ENCODE results near the gene SSC4D.
"Not testable (repeated sequence)": the region's sequence is repeated elsewhere in the genome, so short reads cannot be mapped to it uniquely, and the experiment has no call there.

SSC4D gene

DNA sequence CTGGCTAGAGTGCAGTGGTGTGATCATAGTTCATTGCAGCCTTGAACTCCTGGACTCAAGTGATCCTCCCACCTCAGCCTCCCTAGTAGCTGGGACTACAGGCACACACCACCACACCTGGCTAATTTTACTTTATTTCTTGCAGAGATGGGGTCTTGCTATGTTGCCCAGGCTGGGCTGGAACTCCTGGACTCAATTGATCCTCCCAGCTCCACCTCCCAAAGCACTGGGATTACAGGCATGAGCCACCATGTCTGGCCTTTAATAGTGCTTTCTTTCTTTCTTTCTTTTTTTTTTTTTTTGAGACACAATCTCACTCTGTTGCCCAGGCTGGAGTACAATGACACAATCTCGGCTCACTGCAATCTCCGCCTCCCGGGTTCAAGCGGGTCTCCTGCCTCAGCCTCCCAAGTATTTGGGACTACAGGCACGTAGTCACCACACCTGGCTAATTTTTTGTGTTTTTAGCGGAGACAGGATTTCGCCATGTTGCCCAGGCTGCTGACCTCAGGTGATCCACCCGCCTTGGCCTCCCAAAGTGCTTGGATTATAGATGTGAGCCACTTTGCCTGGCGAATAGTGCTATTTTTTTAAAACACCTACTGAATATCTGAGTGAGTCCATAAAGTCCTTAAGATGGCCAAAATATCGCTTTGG, 8.3 kb upstream of the SSC4D start:
- not testable (repeated sequence) for DNase-seq

- DNase-seq: no peak
Observed at GRCh38 chr7:76412249-76412648, 2.8 kb upstream of the SSC4D start.

DNA sequence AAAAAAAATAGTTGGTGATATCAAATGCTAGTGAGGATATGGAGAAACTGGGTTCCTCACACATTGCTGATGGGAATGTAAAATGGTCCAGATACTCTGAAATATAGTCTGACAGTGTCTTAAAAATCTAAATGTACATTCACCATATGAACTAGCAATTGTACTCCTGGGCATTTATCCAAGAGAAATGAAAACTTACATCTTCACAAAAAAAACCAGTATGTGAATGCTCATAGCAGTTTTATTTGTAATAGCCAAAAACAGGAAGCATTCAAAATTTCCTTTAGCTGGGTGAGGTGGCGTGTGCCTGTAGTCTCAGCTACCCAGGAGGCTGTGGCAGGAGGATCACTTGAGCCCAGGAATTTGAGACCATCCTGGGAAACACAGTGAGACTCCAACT, 2.1 kb upstream of the SSC4D start:
- no peak for DNase-seq

DNA sequence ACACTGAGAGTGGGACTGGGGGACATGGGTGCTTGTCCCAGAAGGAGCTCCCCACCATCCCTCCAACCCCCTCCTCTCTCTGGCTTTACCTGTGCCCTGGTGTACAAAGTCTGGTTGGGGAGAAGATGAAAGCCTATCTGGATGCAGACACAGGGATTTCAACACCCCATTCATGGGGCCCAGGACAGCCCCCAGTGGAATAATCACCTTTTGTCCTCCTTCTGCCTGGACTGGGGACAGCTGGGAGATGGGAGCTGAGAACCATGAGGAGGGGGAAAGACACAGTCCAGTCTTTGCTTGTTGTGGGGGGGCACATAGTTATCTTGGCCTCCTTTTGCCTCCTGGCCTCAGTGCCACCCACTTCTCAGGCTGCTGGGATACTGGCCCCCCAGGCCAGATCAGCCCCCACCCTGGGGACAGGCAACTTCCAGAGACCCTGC, 1.4 kb downstream of the SSC4D start:
- DNase-seq: no peak

- DNase-seq: no peak
Observed at GRCh38 chr7:76407718-76408117, 1.8 kb downstream of the SSC4D start.

GRCh38 chr7:76405738-76406137, 3.8 kb downstream of the SSC4D start:
- DNase-seq: no peak

DNA sequence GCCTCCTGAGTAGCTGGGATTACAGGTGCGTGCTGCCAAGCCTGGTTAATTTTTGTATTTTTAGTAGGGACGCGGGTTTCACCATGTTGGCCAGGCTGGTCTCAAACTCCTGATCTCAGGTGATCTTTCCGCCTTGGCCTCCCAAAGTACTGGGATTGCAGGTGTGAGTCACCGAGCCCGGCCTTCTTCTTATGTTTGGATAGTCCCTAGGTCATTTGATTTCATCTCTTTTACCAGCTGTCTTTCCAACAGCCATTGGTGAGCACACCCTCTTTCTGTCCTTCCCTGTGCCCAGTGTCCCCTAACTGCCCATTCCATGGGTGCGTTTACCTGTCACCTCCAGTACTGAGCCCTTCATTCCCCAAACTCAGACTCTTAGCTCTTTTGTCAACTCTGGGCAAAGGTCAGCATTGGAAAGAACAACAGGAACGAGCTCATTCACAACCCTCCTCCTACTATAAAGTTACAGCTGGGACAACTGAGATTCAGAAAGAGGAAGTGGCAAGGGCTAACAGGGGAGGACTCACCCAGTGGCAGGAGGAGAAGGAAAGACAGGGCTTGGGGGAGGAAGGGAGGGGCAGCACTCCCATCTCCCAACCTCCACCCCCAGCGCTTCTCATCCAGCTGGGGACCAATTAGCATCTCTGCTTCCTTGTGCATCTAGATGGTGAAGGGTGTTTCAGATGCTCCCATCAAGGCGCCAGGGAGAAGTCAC, 5.6 kb downstream of the SSC4D start:
- peak; percentile 81 for DNase-seq

GRCh38 chr7:76403097-76403496, 6.4 kb downstream of the SSC4D start:
- DNase-seq: not testable (repeated sequence)

- DNase-seq: no peak
Observed at GRCh38 chr7:76400248-76400647, 9.2 kb downstream of the SSC4D start.

DNA sequence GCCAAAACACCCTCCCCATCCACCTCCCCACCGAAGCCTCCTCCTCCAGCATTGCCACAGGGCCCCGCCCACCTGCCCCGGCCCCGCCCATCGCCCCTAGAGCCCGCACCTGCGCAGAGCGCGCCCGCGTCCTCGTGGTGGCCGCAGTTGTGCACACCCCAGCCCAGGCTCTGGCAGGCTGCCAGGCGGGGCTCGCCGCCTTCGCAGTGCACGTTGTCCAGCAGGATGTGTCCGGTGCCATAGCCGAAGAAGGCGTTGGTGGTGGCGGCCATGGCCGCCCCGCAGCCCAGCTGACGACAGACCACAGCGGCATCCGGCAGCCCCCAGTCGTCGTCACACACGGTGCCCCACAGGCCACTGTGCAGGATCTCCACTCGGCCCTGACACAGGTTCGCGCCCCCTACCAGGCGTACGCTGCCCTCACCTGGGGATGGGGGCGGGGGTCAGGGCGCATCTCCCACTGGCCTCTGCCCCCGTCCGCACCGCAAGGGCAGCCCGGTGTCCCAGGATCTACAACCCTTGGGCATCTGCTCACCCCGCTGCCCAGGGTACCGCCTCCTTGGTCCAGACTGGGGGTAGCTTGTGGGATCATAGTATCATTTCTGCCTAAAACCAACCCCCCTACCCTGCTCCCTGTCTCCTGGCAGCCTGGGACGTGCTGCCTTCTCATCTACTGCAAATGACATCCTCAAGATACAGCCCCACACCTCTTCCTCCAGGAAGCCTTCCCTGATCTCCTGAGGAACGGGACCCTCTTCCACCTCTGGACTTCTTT, 11.9 kb downstream of the SSC4D start:
- peak; percentile 55 for DNase-seq

- DNase-seq: no peak
Observed at GRCh38 chr7:76396864-76397263, 12.6 kb downstream of the SSC4D start.

DNA sequence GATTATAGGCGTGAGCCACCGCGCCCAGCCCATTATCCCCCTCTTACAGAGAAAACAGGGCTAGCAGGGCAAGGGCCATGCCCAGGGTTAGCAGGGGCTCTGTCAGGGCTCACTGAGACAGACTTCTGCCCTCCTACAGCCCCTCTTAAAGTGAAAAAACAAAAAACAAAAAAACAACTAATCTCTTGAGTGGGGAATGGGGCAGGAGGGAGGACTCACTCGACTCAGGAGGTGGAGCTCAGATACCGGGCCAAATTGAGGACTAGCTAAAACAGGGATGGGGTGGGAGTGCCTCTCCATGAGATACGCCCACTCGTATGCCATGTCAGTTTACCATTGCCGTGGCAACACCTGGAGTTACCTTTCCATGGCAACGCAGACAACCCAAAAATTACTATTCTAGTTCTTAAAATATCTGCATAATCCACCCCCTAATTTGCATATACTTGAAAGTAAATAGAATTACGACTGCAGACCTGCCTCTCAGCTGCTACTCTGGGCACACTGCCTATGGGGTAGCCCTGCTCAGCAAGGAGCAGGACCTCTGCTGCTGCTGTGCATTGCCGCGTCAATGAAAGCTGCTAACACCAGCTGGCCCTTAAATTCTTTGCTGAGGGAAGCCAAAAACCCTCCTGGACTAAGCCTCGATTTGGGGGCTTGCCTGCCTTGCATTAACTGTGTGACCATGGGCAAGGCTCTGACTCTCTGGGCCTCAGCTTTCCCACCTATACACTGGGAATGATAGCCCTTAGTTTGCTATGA, 13.4 kb downstream of the SSC4D start:
- DNase-seq: no peak

DNA sequence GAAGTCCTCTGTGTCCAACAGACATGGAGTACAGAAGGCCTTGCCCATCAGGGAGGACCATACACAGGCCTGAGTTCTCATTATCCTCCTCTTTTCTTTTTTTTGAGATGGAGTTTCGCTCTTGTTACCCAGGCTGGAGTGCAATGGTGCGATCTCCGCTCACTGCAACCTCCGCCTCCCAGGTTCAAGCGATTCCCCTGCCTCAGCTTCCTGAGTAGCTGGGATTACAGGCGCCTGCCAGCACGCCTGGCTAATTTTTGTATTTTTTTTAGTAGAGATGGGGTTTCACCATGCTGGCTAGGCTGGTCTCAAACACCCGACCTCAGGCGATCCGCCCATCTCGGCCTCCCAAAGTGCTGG, 13.9 kb downstream of the SSC4D start:
- not testable (repeated sequence) for DNase-seq

DNA sequence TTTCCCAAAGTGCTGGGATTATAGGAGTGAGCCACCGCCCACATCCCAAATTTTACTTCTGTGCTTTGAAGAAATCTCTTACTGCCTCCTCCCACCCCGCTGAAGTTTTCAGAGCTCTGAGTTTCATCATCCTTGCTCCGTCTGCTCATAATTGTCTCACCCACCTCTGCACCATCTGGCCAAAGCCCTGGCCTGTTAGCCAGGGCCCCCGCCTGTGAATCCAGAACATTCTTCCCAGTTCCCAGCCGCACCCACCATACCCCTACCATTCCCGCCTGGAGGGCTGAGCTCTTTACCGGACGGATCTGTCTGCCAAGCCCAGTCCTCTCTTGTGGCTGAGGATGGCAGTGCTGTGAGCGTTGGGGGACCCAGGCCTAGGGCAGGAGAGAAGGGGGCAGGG, 14.5 kb downstream of the SSC4D start:
- DNase-seq: no peak

GRCh38 chr7:76393116-76394031, 16.1 kb downstream of the SSC4D start:
- DNase-seq: peak; percentile 98

GRCh38 chr7:76392531-76393115, 16.9 kb downstream of the SSC4D start:
- DNase-seq: no peak

DNA sequence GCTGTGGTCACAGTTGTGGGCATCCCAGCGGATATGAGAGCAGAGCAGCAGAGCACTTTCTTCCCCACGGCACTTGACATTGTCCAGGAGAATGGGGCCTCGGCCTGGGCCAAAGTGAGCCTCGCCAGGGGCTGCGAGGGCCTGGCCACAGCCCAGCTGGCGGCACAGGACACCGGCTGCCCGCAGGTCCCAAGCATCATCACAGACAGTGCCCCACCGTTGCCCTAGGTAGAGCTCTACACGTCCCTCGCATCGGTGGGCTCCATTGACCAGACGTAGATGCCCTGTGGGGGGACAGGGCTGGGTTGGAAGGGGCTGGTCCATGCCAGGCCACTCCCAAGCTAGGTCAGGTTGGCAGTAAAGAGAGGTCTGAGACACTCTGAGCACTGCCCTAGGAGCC, 19.4 kb downstream of the SSC4D start:
- DNase-seq: no peak

DNA sequence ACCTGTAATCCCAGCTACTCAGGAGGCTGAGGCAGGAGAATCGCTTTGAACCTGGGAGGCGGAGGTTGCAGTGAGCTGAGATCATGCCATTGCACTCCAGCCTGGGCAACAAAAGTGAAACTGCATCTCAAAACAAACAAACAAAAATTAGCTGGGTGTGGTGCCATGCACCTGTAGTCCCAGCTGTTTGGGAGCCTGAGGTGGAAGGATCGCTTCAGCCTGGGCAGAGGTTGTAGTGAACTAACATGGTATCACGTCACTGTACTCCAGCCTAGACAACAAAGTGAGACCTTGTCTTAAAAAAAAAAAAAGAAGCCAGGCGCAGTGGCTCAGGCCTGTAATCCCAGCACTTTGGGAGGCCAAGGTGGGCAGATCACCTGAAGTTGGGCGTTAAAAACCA, 21.7 kb downstream of the SSC4D start:
- DNase-seq: not testable (repeated sequence)

- DNase-seq: no peak
Observed at GRCh38 chr7:76386691-76387260, 22.7 kb downstream of the SSC4D start.

DNA sequence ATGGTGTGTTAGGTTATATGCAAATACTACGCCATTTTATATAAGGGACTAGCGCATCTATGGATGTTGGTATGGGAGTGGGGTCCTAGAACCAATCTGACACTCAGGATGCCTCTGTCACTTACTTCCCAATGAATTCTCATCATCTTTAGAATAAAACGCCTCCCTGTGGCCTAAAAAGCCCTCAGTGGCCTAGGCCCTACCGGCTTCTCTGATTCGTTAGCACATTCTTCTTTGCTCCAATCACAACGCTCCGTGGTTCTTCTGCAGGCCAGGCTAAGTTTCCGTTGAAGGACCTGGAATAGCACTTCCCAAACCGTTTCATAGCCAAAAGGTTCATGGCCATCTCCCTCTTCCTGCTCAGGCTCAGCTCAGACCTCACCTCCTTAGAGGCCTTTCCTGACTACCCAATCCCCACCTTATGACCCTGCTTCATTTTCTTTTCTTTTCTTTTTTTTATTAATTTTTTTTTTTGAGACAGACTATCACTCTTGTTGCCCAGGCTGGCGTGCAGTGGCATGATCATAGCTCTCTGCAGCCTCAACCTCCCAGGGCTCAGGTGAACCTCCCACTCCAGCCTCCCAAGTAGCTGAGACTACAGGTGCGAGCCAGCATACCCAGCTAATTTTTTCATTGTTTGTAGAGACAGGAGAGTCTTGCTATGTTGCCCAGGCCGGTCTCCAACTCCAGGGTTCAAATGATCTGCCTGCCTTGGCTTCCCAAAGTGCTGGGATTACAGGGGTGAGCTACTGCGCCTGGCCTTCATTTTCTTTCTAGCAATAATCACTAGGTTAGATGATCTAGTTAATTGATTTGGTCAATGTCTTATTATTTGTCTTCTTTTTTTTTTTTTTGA, 26.2 kb downstream of the SSC4D start:
- peak; percentile 84 for DNase-seq

Data from OCI-M1 (cell line).